SJCRH30 (cell line): ENCODE results near the gene STX3. TPM values are rescaled to one million over a fixed set of nuclear protein-coding genes. Genes with fewer than 3 reads are reported as not detected.
A peak's percentile ranks its signal among the peaks of the same experiment; 100 is the strongest.

Experiments
- DNase-seq, 2 experiments: peaks; one replicate each; pipeline ENCODE4 v3.0.0-alpha.2; 2015 to 2020
- H3K27ac ChIP-seq: fragments of 250-450 bp; sonication (Bioruptor Pico); 2 replicates; pipeline ENCODE4 v1.5.1; 2020; ENCODE audit warnings: mild to moderate bottlenecking, moderate library complexity
- H3K27me3 ChIP-seq: fragments of 250-450 bp; sonication (Bioruptor Pico); 2 replicates; pipeline ENCODE4 v1.5.1; 2020; ENCODE audit warnings: mild to moderate bottlenecking, moderate library complexity
- H3K36me3 ChIP-seq: fragments of 250-450 bp; sonication (Bioruptor Pico); 2 replicates; pipeline ENCODE4 v1.5.1; 2020; ENCODE audit warnings: mild to moderate bottlenecking, moderate library complexity
- H3K4me1 ChIP-seq: fragments of 250-450 bp; sonication (Bioruptor Pico); 2 replicates; pipeline ENCODE4 v1.5.1; 2020; ENCODE audit warnings: mild to moderate bottlenecking, moderate library complexity
- H3K4me3 ChIP-seq: fragments of 250-450 bp; sonication (Bioruptor Pico); 2 replicates; pipeline ENCODE4 v1.5.1; 2020; ENCODE audit warnings: mild to moderate bottlenecking, moderate library complexity
- H3K9me3 ChIP-seq: fragments of 250-450 bp; sonication (Bioruptor Pico); replicated peaks from 2 replicates; pipeline ENCODE4 v1.5.1; 2020; ENCODE audit warnings: mild to moderate bottlenecking, moderate library complexity
- total RNA-seq: library from RNA; depleted of rRNA; stranded (reverse); fragments of >200 nt; shearing (Covaris generic); gene quantifications from 2 replicates; pipeline ENCODE4 v1.2.3, GENCODE V29; 2014

The STX3 gene
- total RNA-seq, 1 experiment from 2014 or later: 52.6 TPM

DNA sequence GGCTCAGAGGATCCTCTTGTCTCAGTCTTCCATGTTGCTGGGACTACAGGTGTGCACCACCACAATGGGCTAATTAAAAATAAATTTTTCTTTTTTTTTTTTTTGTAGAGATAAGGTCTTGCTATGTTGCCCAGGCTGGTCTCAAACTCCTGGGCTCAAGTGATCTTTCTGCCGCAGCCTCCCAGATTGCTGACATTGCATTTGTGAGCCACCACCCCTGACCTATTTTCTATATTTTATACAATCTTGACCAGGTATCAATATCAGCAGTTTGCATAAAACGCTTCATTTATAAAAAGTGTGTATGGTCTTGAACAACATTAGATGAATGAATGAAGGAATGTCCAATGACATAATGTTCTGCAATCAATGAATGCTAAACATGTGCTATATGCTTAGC, 9.1 kb upstream of the STX3 start:
- no peak for DNase-seq
- H3K9me3 ChIP-seq: no peaks in the 10 kb centered on the region
- H3K27me3 ChIP-seq: no peaks in the 10 kb centered on the region
- H3K36me3 ChIP-seq: no peaks in the 10 kb centered on the region
- H3K27ac ChIP-seq: no peak overlapping the region
- H3K4me3 ChIP-seq: no peak overlapping the region
- H3K4me1 ChIP-seq: no peaks in the 10 kb centered on the region

DNA sequence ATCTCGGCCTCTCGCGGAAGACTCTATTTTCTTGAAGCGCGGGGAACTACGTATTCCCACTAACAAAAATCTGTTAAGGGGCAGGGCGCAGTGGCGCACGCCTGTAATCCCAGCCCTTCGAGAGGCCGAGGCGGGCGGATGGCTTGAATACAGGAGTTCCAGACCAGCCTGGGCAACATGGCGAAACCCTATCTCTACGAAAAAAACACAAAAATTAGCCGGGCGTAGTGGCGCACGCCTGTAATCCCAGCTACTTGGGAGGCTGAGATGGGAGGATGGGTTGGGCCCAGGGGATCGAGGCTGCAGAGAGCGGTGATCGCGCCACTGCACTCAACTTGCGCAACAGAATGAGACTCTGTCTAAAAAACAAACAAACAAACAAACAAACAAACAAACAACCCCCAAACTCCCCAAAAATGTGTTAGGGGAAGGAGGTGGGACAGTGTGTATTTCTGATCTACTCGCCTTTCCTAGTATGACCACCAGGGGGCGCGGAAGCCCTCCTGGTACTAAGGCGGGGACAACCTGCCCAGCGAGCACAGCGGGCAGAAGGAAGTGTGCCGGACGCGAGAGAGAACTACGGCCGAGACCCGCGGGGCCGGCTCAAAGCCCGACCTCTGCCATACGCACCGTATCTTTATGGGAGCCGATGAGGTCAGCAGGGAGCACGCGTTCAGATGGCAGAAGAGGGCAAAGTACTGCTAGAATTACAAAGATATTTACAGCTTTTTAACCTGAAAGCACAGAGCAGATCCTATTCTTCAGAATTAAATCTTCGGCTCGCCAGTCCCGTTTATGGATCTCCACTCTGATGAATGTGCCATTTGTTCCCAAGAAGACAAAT, 1.3 kb upstream of the STX3 start:
- H3K4me3 ChIP-seq: peak overlapping the region; percentile 85
- DNase-seq: peak; percentile 74 to 87
- H3K27ac ChIP-seq: no peak overlapping the region
- H3K27me3 ChIP-seq: no peaks in the 10 kb centered on the region
- peaks cover 6% of the 10 kb centered on the region for H3K4me1 ChIP-seq
- H3K36me3 ChIP-seq: no peaks in the 10 kb centered on the region
- no peaks in the 10 kb centered on the region for H3K9me3 ChIP-seq

DNA sequence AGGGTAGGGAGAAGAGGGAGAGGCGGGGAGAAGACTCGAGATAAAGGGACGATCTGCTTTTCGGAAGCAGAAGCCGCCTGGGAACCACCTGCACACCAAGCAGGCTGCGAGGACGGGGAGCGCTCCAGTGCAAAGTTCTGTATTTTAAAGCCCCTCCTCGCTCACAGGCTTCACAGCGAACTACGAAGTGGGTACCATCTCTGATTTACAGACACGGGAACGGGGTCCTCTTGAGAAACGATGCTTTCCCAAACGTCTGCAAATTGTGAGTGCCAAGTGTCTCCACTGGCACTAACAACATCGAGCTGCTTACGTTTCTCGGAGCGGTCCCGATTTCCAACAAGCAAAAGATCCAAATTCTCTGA, 700 bp upstream of the STX3 start:
- peak; percentile 14 to 36 for DNase-seq
- Histone ChIP-seq H3K4me3 (peak overlapping the region; percentile 85), H3K27me3 (no peaks in the 10 kb centered on the region), H3K36me3 (no peaks in the 10 kb centered on the region), H3K4me1 (peaks cover 6% of the 10 kb centered on the region), H3K27ac (no peak overlapping the region; the same call in 1 of the 2 replicates), H3K9me3 (no peaks in the 10 kb centered on the region)

DNA sequence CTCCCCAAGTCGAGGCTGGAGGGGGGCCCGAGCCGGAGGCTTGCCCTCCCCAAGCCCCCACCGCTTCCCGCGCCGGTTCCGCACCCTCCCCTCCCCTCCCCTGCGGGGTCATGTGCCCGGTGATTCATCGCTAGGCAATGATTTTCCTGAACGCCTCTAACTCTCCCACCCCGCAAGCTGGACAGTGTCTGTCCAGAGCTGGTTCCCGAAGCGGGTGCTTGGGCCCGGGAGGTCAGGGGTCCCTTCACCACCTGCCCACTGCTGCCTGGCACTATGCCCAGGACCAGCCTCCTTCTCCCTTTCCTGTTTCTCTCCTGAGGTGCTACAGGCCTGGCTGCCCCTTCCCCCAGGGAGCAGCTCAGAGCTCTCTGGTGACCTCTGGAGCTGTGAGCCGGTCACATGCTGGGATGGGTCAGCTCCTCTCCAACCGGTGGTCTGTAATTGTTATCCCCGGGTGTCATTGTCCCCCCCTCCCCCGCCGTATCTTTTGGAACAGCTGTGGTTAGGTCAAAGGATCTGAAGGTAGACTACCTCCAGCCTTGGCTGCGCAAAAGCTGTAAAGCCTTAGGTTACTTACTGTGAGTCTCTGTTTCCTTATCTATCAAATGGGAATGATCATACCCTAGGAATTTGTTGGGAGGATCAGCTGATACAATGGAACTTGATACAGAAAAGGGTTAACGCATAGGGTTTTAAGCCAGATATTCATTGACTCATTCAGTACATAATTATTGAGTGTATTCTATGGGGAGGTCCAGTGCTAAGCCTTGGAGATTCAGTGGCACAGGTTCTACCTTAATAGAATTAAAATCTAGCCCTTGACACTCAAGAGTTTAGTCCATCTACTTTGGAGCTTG, 753 bp downstream of the STX3 start:
- peak; percentile 56 to 65 for DNase-seq
- no peaks in the 10 kb centered on the region for H3K27me3 ChIP-seq
- peaks cover 6% of the 10 kb centered on the region for H3K4me1 ChIP-seq
- H3K4me3 ChIP-seq: peak overlapping the region; percentile 85
- no peaks in the 10 kb centered on the region for H3K9me3 ChIP-seq
- peak overlapping the region; percentile 53 for H3K27ac ChIP-seq
- H3K36me3 ChIP-seq: 0 out of 2 replicates have a peak, but pooled peaks cover 2% of the 10 kb centered on the region

DNA sequence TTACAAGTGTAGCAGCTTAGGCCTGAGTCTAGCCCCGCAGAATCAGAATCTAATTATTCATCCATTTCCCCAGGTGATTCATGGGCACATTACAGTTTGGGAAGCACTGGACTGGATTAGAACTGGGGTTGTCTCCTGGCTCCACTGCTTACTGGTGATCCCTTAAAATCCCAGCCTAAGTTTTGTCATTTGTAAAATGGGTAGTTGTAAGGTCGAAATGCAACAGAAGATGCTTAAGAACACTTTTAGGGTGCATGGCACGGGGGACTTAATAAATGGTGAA, 1.3 kb downstream of the STX3 start:
- H3K9me3 ChIP-seq: no peaks in the 10 kb centered on the region
- H3K4me1 ChIP-seq: peaks cover 6% of the 10 kb centered on the region
- H3K27me3 ChIP-seq: no peaks in the 10 kb centered on the region
- H3K36me3 ChIP-seq: 0 out of 2 replicates have a peak, but pooled peaks cover 2% of the 10 kb centered on the region
- no peak for DNase-seq
- H3K27ac ChIP-seq: no peak overlapping the region
- H3K4me3 ChIP-seq: peak overlapping the region; percentile 85; the same call in 1 of the 2 replicates

DNA sequence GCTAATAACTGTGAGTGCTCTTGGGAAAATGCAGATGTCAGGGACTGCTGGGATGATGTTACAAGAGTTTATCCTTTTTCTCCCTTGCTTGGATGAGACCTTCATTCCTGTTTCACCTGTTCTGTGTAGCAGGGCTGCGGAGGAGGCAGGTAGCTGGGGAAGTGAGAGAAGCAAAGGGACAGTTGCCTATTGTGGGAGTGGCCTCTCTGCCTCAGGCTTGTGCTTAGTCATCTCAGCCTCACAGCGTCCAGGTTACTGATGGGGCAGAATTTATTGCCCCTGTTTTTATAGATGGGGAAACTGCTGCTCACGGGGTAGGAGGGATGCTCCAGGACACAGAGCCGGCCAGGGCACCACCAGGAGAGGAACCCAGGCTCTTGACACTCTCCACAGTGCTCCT, 1.7 kb downstream of the STX3 start:
- Histone ChIP-seq H3K4me1 (peaks cover 6% of the 10 kb centered on the region), H3K27ac (no peak overlapping the region), H3K27me3 (no peaks in the 10 kb centered on the region), H3K4me3 (no peak overlapping the region), H3K36me3 (0 out of 2 replicates have a peak, but pooled peaks cover 2% of the 10 kb centered on the region), H3K9me3 (no peaks in the 10 kb centered on the region)
- no peak for DNase-seq

DNA sequence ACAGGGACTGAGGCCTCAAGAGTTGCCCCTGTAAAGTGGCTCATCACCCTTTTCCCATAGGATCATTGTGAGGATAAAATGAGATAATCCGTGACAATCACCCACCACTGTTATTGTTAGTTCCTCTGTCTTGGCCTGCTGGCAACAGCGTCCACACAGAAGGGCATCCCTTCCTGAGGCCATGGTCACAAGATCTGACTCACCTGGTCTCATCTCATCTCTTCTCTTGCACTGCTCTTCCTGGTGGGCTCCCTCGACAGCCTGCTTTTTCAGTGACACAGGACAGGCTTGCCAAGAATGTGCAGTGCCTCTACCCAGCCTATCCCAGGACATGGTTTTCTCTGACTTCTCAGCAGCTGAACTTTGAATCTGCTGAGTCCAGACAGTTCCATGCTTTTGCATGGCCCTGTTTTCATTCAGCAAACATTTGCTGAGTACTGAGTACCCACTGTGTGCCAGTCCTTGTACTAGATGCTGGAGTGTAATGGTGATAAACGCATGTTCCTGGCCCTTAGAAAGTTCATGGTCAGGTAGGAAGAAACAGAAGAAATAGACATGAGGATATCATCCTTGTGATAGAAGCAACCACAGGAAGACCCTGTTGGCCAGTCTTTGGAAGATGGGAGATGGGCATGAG, 3.3 kb downstream of the STX3 start:
- no peaks in the 10 kb centered on the region for H3K27me3 ChIP-seq
- H3K9me3 ChIP-seq: no peaks in the 10 kb centered on the region
- no peak for DNase-seq
- no peak overlapping the region for H3K27ac ChIP-seq
- no peak overlapping the region for H3K4me3 ChIP-seq
- 0 out of 2 replicates have a peak, but pooled peaks cover 2% of the 10 kb centered on the region for H3K36me3 ChIP-seq
- H3K4me1 ChIP-seq: peaks cover 6% of the 10 kb centered on the region

DNA sequence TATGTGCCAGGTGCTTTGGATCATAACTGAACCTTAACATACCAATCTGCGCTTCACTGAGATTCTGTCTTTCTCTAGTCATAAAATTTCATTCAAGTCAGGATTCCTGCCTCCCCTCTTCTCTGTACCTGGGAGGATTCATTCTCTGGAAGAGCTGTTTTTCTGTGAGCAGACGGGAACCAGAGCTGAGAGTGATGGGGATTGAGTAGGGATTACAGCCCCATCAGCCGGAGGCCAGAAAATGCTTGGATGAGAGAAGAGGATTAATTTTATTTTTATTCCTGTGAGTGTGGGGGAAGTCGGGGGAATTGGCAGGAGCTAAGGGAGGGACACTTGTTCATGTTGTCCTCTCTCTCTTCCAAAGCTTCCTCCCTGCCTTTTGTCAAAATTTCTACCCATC, 4.7 kb downstream of the STX3 start:
- peaks cover 6% of the 10 kb centered on the region for H3K4me1 ChIP-seq
- no peak for DNase-seq
- no peaks in the 10 kb centered on the region for H3K27me3 ChIP-seq
- no peaks in the 10 kb centered on the region for H3K9me3 ChIP-seq
- H3K27ac ChIP-seq: no peak overlapping the region
- no peak overlapping the region for H3K4me3 ChIP-seq
- 0 out of 2 replicates have a peak, but pooled peaks cover 2% of the 10 kb centered on the region for H3K36me3 ChIP-seq

DNA sequence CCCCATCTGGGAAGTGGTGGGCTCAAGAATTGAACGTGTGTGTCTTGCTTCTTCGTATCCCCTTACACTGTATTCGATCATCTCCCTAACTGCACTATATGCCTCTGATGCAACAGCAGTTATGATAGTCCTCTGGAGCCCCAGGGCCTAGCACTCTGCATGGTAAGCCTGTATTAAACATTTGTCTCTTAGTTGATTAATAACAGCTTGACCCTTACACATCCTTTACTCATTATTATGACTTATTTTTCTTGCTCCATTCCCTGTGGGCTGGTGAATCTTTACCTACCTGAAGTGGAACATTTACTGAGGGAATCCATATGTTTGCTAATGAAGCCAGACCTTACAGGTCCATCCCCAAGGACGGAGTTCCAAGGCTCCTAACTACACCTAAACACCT, 5.6 kb downstream of the STX3 start:
- Histone ChIP-seq H3K9me3 (no peaks in the 10 kb centered on the region), H3K27me3 (no peaks in the 10 kb centered on the region), H3K27ac (no peak overlapping the region), H3K4me1 (peaks cover 6% of the 10 kb centered on the region), H3K36me3 (0 out of 2 replicates have a peak, but pooled peaks cover 2% of the 10 kb centered on the region), H3K4me3 (no peak overlapping the region)
- no peak for DNase-seq

DNA sequence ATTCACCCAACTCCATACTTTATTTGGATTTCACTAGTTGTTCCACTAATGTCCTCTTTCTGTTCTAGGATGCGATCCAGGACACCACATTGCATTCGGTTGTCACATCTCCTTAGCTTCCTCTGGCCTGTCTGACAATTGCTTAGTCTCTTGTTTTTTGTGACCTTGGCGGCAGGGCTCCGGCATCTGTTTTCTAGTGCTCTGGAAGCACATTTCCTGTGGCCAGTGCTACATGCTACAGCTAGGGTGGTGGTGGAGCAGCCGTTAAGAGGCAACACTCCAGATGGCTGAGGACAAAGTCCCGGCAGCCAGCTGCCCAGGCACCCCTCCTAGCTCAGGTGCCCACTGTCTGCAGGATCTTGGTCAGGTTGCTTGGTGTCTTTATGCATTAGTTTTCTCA, 6.8 kb downstream of the STX3 start:
- H3K27ac ChIP-seq: no peak overlapping the region
- 0 out of 2 replicates have a peak, but pooled peaks cover 2% of the 10 kb centered on the region for H3K36me3 ChIP-seq
- H3K4me1 ChIP-seq: no peaks in the 10 kb centered on the region
- no peak for DNase-seq
- no peaks in the 10 kb centered on the region for H3K27me3 ChIP-seq
- no peak overlapping the region for H3K4me3 ChIP-seq
- H3K9me3 ChIP-seq: no peaks in the 10 kb centered on the region

DNA sequence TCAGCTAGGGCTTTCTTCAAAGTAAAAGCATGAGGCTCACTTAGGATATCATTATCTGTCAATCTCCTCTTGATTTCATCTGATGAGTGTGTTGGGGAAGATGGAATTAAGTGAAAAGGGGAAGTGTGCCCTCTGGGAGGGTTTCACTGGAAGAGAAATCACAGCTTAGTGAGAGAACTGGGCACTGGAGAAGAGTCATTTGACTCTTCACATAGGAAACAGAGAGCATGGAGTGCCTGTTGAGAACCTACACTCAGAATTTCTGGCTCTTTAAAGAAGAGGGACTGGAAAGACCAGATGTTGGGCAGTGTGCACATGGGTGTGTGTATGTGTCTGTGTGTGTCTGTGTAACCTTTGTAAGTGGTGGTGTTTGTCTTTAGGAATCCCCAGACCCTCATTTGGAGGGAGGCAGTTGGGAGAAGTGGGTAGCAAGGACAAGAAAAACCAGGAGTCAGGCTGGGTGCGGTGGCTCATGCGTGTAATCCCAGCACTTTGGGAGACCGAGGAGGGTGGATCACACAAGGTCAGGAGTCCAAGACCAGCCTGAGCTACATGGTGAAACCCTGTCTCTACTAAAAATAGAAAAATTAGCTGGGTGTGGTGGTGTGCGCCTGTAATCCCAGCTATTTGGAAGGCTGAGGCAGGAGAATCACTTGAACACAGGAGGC, 10.0 kb downstream of the STX3 start:
- no peaks in the 10 kb centered on the region for H3K4me1 ChIP-seq
- no peak overlapping the region for H3K4me3 ChIP-seq
- DNase-seq: no peak
- no peaks in the 10 kb centered on the region for H3K9me3 ChIP-seq
- no peak overlapping the region for H3K27ac ChIP-seq
- H3K36me3 ChIP-seq: 0 out of 2 replicates have a peak, but pooled peaks cover 2% of the 10 kb centered on the region
- H3K27me3 ChIP-seq: no peaks in the 10 kb centered on the region

DNA sequence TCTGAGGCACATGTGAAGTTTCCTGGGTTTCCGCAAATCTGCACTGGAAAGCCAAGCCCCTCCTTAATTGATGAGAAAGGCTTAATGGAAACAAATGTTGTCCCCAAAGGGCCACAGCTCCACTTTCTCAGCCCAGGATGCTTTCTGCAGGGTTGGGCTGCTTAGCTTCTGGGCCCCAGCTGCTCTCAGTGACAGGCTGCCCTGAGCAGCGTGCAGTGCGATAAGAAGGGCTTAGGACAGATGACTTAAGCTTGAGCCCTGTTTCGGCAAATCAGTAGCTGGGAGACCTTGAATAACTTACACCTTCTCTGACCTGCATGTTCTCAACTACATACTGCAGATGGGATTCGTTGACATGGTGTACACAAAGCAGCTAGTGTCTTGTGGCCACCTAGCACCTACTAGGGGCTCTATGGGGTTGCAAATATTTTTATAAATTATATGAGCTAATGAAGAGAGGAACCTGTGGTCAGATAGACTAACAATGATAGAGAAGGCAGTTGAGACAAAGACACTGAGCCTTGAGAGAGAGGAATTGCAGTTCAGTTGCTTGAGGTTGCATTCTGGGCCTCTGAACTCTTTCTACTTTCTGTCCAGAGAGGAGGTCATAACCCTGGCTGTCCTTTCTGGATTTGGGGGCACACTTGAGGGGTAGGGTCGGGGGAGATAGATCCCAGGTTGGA, 11.5 kb downstream of the STX3 start:
- no peak overlapping the region for H3K4me3 ChIP-seq
- no peaks in the 10 kb centered on the region for H3K27me3 ChIP-seq
- no peaks in the 10 kb centered on the region for H3K9me3 ChIP-seq
- H3K36me3 ChIP-seq: no peaks in the 10 kb centered on the region
- H3K4me1 ChIP-seq: no peaks in the 10 kb centered on the region
- DNase-seq: no peak
- H3K27ac ChIP-seq: no peak overlapping the region

DNA sequence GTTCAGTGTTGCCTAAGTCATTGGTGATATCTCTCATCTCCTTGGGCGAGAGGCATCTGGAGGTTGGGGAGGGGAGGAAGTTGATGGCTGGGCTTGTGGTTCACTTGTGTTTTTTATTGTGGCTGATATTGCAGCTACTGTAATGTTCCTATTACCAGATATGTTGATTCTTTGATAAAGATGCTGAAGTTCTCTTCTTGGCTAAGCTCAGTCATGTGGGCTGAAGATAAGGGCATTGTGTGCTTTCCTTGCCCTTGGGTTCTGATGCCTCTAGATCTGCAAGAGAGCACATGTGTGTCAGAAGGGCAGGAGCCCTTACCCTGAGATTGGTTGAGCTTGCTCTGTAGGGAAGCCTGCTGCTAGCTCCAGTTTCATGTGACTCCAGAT, 12.0 kb downstream of the STX3 start:
- no peaks in the 10 kb centered on the region for H3K4me1 ChIP-seq
- no peak overlapping the region for H3K27ac ChIP-seq
- no peaks in the 10 kb centered on the region for H3K36me3 ChIP-seq
- no peaks in the 10 kb centered on the region for H3K9me3 ChIP-seq
- H3K27me3 ChIP-seq: no peaks in the 10 kb centered on the region
- H3K4me3 ChIP-seq: no peak overlapping the region
- no peak for DNase-seq

DNA sequence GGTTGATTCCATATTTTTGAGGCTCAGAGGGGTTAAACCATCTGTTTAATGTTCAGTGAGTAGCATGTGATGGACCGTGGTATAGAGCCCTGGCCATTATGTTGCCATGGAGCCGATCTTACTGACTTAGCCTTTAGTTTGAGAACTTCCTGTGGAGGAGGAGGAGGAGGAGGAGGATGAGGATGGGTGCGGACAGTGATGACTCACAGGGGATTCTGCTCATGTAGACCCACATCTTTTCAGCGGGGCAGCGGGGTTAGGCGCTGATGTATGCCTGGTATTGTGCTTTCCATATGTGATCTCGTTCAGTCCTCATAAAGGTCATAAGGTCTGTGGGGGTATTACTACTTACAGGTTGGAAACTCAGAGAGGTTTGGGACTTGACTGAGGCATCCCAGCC, 13.9 kb downstream of the STX3 start:
- peaks cover 4% of the 10 kb centered on the region for H3K36me3 ChIP-seq
- H3K9me3 ChIP-seq: no peaks in the 10 kb centered on the region
- no peak for DNase-seq
- no peaks in the 10 kb centered on the region for H3K27me3 ChIP-seq
- H3K4me1 ChIP-seq: no peaks in the 10 kb centered on the region
- no peak overlapping the region for H3K4me3 ChIP-seq
- no peak overlapping the region for H3K27ac ChIP-seq
